Measurements from ENCODE around the gene FAM227B. TPM values are rescaled to one million over a fixed set of nuclear protein-coding genes. Genes with fewer than 3 reads are reported as not detected.

Gene FAM227B
- total RNA-seq, 2 donors from 2014 or later = 2.1 TPM; not detected in 1

GRCh38 chr15:49645277-49645676, 24.7 kb upstream of the FAM227B start:
- TF ChIP-seq CTCF (IDR thresholded peaks at IDR 0.05) = no peak
- no peak for TF ChIP-seq POLR2A (IDR thresholded peaks at IDR 0.05)
- DNase-seq (no peak), ATAC-seq (no peak)
- Histone ChIP-seq H3K27me3 (no peaks in the 10 kb centered on the region), H3K36me3 (replicated peaks in 1 of 2; ENCODE audit: insufficient read depth in 1 of 2, low read depth in 2 of 2) (no peaks in the 10 kb centered on the region), H3K4me3 (no peak overlapping the region), H3K9me3 (no peaks in the 10 kb centered on the region), H3K27ac (no peak overlapping the region), H3K4me1 (peaks cover 19% of the 10 kb centered on the region)
- intact Hi-C loops (cut with DNase I) = no loop called here

GRCh38 chr15:49644364-49644794, 23.8 kb upstream of the FAM227B start:
- Histone ChIP-seq H3K27me3 (no peaks in the 10 kb centered on the region), H3K36me3 (replicated peaks in 1 of 2; ENCODE audit: insufficient read depth in 1 of 2, low read depth in 2 of 2) (no peaks in the 10 kb centered on the region), H3K9me3 (no peaks in the 10 kb centered on the region), H3K27ac (no peak overlapping the region), H3K4me1 (peaks cover 19% of the 10 kb centered on the region), H3K4me3 (no peak overlapping the region)
- no peak for DNase-seq
- intact Hi-C loops (cut with DNase I) = no loop called here
- 88 to 95% methylated on average over 1 of the region's 1 CpG for WGBS, 2 donors
- TF ChIP-seq POLR2A (IDR thresholded peaks at IDR 0.05) (no peak), CTCF (IDR thresholded peaks at IDR 0.05) (no peak)
- ATAC-seq = peak; percentile 48

- no peak for DNase-seq
- 90 to 95% methylated on average over 4 of the region's 4 CpGs for WGBS, 2 donors
- Histone ChIP-seq H3K36me3 (replicated peaks in 1 of 2; ENCODE audit: insufficient read depth in 1 of 2, low read depth in 2 of 2) (peaks cover 0 to 11% of the 10 kb centered on the region in 2 donors), H3K27ac (no peak overlapping the region), H3K4me3 (no peak overlapping the region), H3K4me1 (no peaks in the 10 kb centered on the region), H3K9me3 (no peaks in the 10 kb centered on the region), H3K27me3 (no peaks in the 10 kb centered on the region)
- TF ChIP-seq CTCF (IDR thresholded peaks at IDR 0.05) = no peak
- ATAC-seq = no peak
- intact Hi-C loops (cut with DNase I) = no loop called here
Observed at GRCh38 chr15:49637857-49638256, 17.2 kb upstream of the FAM227B start.

GRCh38 chr15:49628379-49628778, 7.8 kb upstream of the FAM227B start:
- peaks cover 19% of the 10 kb centered on the region for H3K4me1 ChIP-seq
- ATAC-seq = no peak
- no peak overlapping the region for H3K27ac ChIP-seq
- H3K36me3 ChIP-seq (replicated peaks in 1 of 2; ENCODE audit: insufficient read depth in 1 of 2, low read depth in 2 of 2) = peaks cover 0 to 7% of the 10 kb centered on the region in 2 donors
- DNase-seq = no peak
- H3K4me3 ChIP-seq = no peak overlapping the region
- H3K9me3 ChIP-seq = no peaks in the 10 kb centered on the region
- TF ChIP-seq CTCF (IDR thresholded peaks at IDR 0.05) = no peak
- TF ChIP-seq POLR2A (IDR thresholded peaks at IDR 0.05) = no peak
- 90 to 92% methylated on average over 2 of the region's 2 CpGs for WGBS, 2 donors
- no peaks in the 10 kb centered on the region for H3K27me3 ChIP-seq
- intact Hi-C loops (cut with DNase I) = loop anchor here (10.0 kb wide), 1 partner anchor 754 kb away; the partner anchor contains the start of gene EID1

- H3K36me3 ChIP-seq (replicated peaks in 1 of 2; ENCODE audit: insufficient read depth in 1 of 2, low read depth in 2 of 2) = peaks cover 0 to 7% of the 10 kb centered on the region in 2 donors
- no peak overlapping the region for H3K27ac ChIP-seq
- no peaks in the 10 kb centered on the region for H3K9me3 ChIP-seq
- peaks cover 28% of the 10 kb centered on the region for H3K4me1 ChIP-seq
- ATAC-seq (no peak), DNase-seq (no peak)
- no peak for TF ChIP-seq CTCF (IDR thresholded peaks at IDR 0.05)
- no peak for TF ChIP-seq POLR2A (IDR thresholded peaks at IDR 0.05)
- H3K4me3 ChIP-seq = no peak overlapping the region
- intact Hi-C loops (cut with DNase I) = loop anchor here (10.0 kb wide), 1 partner anchor 753 kb away; the partner anchor contains the start of gene EID1
- no peaks in the 10 kb centered on the region for H3K27me3 ChIP-seq
- WGBS, 2 donors = 50 to 64% methylated on average over 1 of the region's 1 CpG
Observed at GRCh38 chr15:49627407-49627877, 6.8 kb upstream of the FAM227B start.

Data from body of pancreas (tissue), 4 donors.